Measurements from ENCODE around the gene RO60. TPM values are rescaled to one million over a fixed set of nuclear protein-coding genes. Genes with fewer than 3 reads are reported as not detected.
"Not testable (repeated sequence)": the region's sequence is repeated elsewhere in the genome, so short reads cannot be mapped to it uniquely, and the experiment has no call there.

Gene RO60
- total RNA-seq, 1 donor from 2014 or later = 104 TPM

DNA sequence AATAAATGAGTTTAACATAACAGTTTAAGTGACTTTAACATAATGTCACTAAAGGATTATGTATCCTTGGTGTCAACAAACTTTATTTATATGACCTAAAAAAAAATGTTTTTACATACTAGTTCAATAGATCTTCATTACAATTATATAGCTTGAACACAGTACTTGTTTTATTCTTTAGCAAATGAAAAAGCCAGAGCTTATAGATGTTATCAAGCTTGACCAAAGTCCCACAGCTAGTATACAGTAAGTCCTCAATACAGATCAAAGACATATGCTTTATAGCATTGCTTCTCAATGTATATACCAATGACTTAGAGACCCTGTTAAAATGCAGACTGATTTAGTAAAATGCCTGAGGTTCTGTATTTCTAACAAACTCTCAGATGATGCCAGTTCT is 42.6 kb upstream of the RO60 start:
- Mint-ChIP-seq H3K27me3 (ENCODE audit: unreplicated experiment) (no peaks in the 10 kb centered on the region), H3K27ac (ENCODE audit: unreplicated experiment) (no peak overlapping the region), H3K36me3 (ENCODE audit: unreplicated experiment) (peaks cover 4% of the 10 kb centered on the region), H3K4me1 (ENCODE audit: unreplicated experiment) (peaks cover 26% of the 10 kb centered on the region), H3K9me3 (ENCODE audit: unreplicated experiment) (no peaks in the 10 kb centered on the region), H3K4me3 (ENCODE audit: unreplicated experiment) (no peak overlapping the region)
- TF ChIP-seq, protein P1, sequence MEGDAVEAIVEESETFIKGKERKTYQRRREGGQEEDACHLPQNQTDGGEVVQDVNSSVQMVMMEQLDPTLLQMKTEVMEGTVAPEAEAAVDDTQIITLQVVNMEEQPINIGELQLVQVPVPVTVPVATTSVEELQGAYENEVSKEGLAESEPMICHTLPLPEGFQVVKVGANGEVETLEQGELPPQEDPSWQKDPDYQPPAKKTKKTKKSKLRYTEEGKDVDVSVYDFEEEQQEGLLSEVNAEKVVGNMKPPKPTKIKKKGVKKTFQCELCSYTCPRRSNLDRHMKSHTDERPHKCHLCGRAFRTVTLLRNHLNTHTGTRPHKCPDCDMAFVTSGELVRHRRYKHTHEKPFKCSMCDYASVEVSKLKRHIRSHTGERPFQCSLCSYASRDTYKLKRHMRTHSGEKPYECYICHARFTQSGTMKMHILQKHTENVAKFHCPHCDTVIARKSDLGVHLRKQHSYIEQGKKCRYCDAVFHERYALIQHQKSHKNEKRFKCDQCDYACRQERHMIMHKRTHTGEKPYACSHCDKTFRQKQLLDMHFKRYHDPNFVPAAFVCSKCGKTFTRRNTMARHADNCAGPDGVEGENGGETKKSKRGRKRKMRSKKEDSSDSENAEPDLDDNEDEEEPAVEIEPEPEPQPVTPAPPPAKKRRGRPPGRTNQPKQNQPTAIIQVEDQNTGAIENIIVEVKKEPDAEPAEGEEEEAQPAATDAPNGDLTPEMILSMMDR (IDR thresholded peaks at IDR 0.05) = no peak
- DNase-seq (ENCODE audit: extremely low spot score, unreplicated experiment) = no peak

DNA sequence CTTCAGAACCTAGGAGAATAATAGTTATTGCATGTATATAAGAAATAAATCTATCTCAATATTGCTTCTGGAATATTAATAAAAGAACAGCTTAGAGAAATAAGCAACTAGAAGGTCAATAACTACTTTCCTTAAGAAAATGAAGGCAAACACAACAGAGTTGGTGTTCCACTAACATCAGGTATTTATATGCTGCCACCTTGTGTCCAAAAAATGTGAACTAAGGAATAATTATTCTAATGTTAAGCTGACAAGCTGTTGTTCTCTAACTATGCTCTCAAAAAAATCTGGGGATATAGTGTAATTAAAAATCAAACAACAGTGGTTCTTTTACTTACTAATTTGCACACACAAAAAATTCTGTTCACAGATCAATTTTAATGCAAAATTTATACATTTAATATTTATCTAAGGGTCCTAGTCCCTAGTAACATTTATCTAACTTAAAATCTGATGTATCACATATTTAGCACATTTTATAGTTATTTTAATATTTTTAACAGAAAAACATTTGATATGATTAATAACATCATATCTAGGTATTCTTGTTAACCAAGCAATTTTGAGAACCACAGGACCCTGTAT is 39.9 kb upstream of the RO60 start:
- Mint-ChIP-seq H3K36me3 (ENCODE audit: unreplicated experiment) (peaks cover 8% of the 10 kb centered on the region), H3K4me1 (ENCODE audit: unreplicated experiment) (peaks cover 8% of the 10 kb centered on the region), H3K27ac (ENCODE audit: unreplicated experiment) (no peak overlapping the region), H3K27me3 (ENCODE audit: unreplicated experiment) (no peaks in the 10 kb centered on the region), H3K4me3 (ENCODE audit: unreplicated experiment) (no peak overlapping the region), H3K9me3 (ENCODE audit: unreplicated experiment) (no peaks in the 10 kb centered on the region)
- DNase-seq (ENCODE audit: extremely low spot score, unreplicated experiment) = no peak
- TF ChIP-seq, protein P1 (IDR thresholded peaks at IDR 0.05) = peak; percentile 70

DNA sequence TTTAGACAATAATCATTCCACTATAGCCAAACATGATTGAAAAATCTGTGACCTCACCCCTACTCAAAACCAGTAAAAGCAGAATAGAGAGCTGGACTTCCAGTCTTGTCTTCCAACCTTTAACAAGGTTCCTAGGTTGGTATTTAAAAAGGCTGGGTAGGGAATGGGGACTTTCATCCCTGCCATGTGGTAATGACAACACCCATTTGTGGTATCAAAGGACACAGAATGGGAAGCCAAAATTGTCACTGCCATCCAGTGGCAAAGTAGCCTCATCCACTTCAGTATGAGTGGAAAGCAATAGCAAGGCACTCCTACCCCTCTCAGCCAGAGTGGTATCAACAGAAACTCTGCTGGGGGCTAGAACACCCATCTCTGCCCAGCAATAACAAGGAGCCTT is 34.2 kb upstream of the RO60 start:
- H3K27ac Mint-ChIP-seq (ENCODE audit: unreplicated experiment) = no peak overlapping the region

DNA sequence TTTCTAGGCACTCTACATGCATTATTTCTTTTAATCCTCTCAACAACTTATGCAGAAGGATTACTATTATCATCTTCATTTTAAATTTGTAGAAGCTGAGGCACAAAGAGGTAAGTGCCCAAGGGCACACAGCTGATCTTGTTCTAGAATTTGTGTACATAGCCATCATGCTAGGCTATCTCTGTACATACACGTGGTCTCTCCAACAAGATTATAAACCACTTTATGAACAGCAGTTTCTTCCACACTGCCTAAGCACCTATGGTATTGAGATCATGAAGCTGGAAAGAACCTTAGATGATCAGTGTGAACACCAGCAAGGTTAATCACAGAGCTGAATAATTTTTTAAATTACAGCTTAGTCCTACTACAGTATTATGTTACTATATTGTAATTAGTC is 29.1 kb upstream of the RO60 start:
- Mint-ChIP-seq H3K27me3 (ENCODE audit: unreplicated experiment) (no peaks in the 10 kb centered on the region), H3K4me1 (ENCODE audit: unreplicated experiment) (no peaks in the 10 kb centered on the region), H3K27ac (ENCODE audit: unreplicated experiment) (no peak overlapping the region), H3K9me3 (ENCODE audit: unreplicated experiment) (no peaks in the 10 kb centered on the region), H3K36me3 (ENCODE audit: unreplicated experiment) (peaks cover 16% of the 10 kb centered on the region), H3K4me3 (ENCODE audit: unreplicated experiment) (no peak overlapping the region)
- TF ChIP-seq, protein P1 (IDR thresholded peaks at IDR 0.05) = no peak
- DNase-seq (ENCODE audit: extremely low spot score, unreplicated experiment) = no peak

More for the DNA sequence above, 34.2 kb upstream of the RO60 start:
- Mint-ChIP-seq H3K4me3 (ENCODE audit: unreplicated experiment) (no peak overlapping the region), H3K4me1 (ENCODE audit: unreplicated experiment) (no peaks in the 10 kb centered on the region), H3K9me3 (ENCODE audit: unreplicated experiment) (no peaks in the 10 kb centered on the region), H3K36me3 (ENCODE audit: unreplicated experiment) (peaks cover 14% of the 10 kb centered on the region), H3K27me3 (ENCODE audit: unreplicated experiment) (no peaks in the 10 kb centered on the region)
- TF ChIP-seq, protein P1 (IDR thresholded peaks at IDR 0.05) = no peak
- DNase-seq (ENCODE audit: extremely low spot score, unreplicated experiment) = no peak

DNA sequence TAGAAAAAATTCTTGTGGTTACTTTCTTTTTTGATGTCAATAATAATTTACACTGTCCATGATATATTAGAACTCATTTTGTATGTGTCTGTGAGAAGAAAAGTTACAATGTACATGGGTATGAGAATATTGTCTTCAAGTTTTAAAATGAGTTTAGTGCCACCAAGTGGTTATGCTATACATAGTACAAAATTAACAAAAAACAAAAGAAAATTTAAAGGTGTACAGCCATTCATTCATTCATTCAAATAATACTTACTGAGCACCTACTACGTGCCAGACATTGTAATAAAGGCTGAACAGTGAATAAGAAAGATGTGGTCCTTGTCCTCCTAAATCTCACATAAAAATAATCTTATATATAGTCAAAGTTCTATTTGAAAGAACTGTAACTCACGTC is 28.0 kb upstream of the RO60 start:
- TF ChIP-seq, protein P1 (IDR thresholded peaks at IDR 0.05) = peak; percentile 52
- no peak for DNase-seq (ENCODE audit: extremely low spot score, unreplicated experiment)
- Mint-ChIP-seq H3K27ac (ENCODE audit: unreplicated experiment) (no peak overlapping the region), H3K4me1 (ENCODE audit: unreplicated experiment) (no peaks in the 10 kb centered on the region), H3K9me3 (ENCODE audit: unreplicated experiment) (no peaks in the 10 kb centered on the region), H3K36me3 (ENCODE audit: unreplicated experiment) (peaks cover 10% of the 10 kb centered on the region), H3K27me3 (ENCODE audit: unreplicated experiment) (no peaks in the 10 kb centered on the region), H3K4me3 (ENCODE audit: unreplicated experiment) (no peak overlapping the region)

DNA sequence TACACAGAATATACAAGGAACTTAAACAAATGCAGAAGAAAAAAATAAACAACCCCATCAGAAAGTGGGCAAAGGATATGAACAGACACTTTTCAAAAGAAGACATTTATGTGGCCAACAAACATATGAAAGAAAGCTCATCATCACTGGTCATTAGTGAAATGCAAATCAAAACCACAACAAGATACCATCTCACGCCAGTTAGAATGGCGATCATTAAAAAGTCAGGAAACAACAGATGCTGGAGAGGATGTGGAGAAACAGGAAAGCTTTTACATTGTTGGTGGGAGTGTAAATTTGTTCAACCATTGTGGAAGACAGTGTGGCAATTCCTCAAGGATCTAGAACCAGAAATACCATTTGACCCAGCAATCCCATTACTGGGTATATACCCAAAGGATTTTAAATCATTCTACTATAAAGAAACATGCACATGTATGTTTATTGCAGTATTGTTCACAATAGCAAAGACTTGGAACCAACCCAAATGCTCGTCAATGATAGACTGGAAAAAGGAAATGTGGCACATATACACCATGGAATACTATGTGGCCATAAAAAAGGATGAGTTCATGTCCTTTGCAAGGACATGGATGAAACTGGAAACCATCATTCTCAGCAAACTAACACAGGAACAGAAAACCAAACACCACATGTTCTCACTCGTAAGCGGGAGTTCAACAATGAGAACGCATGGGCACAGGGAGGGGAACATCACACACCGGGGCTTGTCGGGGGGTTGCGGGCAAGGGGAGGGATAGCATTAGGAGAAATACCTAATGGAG is 26.6 kb upstream of the RO60 start:
- not testable (repeated sequence) for DNase-seq (ENCODE audit: extremely low spot score, unreplicated experiment); H3K27ac Mint-ChIP-seq (ENCODE audit: unreplicated experiment); H3K9me3 Mint-ChIP-seq (ENCODE audit: unreplicated experiment); H3K4me1 Mint-ChIP-seq (ENCODE audit: unreplicated experiment); H3K27me3 Mint-ChIP-seq (ENCODE audit: unreplicated experiment); H3K4me3 Mint-ChIP-seq (ENCODE audit: unreplicated experiment)
- peaks cover 19% of the 10 kb centered on the region for H3K36me3 Mint-ChIP-seq (ENCODE audit: unreplicated experiment)
